Smooth muscle cell (in vitro differentiated cells): ENCODE measurements around the gene SRGAP1. TPM values are rescaled to one million over a fixed set of nuclear protein-coding genes. Genes with fewer than 3 reads are reported as not detected.

Experiments used
- DNase-seq: peaks from one replicate; lab custom pipeline; 2025; ENCODE audit not compliant: unreplicated experiment; lab: John Stamatoyannopoulos, UW
- H2AFZ ChIP-seq: fragments of 200-600 bp; sonication (generic); 2 replicates; pipeline ENCODE4 v1.6.0; 2016; ENCODE audit warnings: antibody characterized with exemption, low read depth, mild to moderate bottlenecking
- H3F3A ChIP-seq: fragments of 200-600 bp; sonication (generic); 2 replicates; pipeline ENCODE4 v1.6.0; 2017; ENCODE audit warnings: antibody characterized with exemption, low read depth
- H3K27ac ChIP-seq: fragments of 200-600 bp; sonication (generic); 2 replicates; pipeline ENCODE4 v1.5.1; 2016; ENCODE audit warnings: low read depth, mild to moderate bottlenecking
- H3K27me3 ChIP-seq: fragments of 200-600 bp; sonication (generic); 2 replicates; pipeline ENCODE4 v1.6.1; 2016; ENCODE audit warnings: low read depth, mild to moderate bottlenecking
- H3K36me3 ChIP-seq: fragments of 200-600 bp; sonication (generic); 2 replicates; pipeline ENCODE4 v1.5.1; 2016; ENCODE audit warnings: low read depth
- H3K4me1 ChIP-seq: fragments of 200-600 bp; sonication (generic); 2 replicates; pipeline ENCODE4 v1.5.1; 2016; ENCODE audit warnings: low read depth
- H3K4me2 ChIP-seq: fragments of 200-600 bp; sonication (generic); 2 replicates; pipeline ENCODE4 v1.6.0; 2016; ENCODE audit warnings: mild to moderate bottlenecking
- H3K4me3 ChIP-seq: fragments of 200-600 bp; sonication (generic); 2 replicates; pipeline ENCODE4 v1.5.1; 2016; ENCODE audit warnings: mild to moderate bottlenecking
- H3K79me2 ChIP-seq: fragments of 200-600 bp; sonication (generic); 2 replicates; pipeline ENCODE4 v1.6.0; 2016; ENCODE audit warnings: low read depth, mild to moderate bottlenecking
- H3K9ac ChIP-seq: fragments of 200-600 bp; sonication (generic); 2 replicates; pipeline ENCODE4 v1.6.0; 2016; ENCODE audit warnings: low read depth
- H3K9me3 ChIP-seq: fragments of 200-600 bp; sonication (generic); replicated peaks from 2 replicates; pipeline ENCODE4 v1.5.1; 2016; ENCODE audit warnings: low read depth
- H4K20me1 ChIP-seq: fragments of 200-600 bp; sonication (generic); 2 replicates; pipeline ENCODE4 v1.6.0; 2016; ENCODE audit warnings: low read depth
- WGBS: methylation state at CpG from one replicate; pipeline ENCODE4 v1.1.7; 2016; ENCODE audit warnings: low lambda C conversion rate; 5-methylcytosine and 5-hydroxymethylcytosine counted together
- polyA plus RNA-seq: library from polyadenylated mRNA; unstranded; fragments of >200 nt; fragmentation: Nextera tagmentation; extraction: Ambion mirVana; gene quantifications from 2 replicates; pipeline ENCODE4 v1.2.1, GENCODE V29; 2016
- total RNA-seq: library from RNA; depleted of rRNA; stranded (reverse); fragments of >200 nt; gene quantifications from 2 replicates; pipeline ENCODE4 v1.2.3, GENCODE V29; 2014
- TF ChIP-seq, protein P1 (sequence below): fragments of 200-600 bp; sonication (generic); IDR thresholded peaks from 2 replicates; pipeline ENCODE4 v1.5.1; 2017; ENCODE audit warnings: borderline replicate concordance, mild to moderate bottlenecking, antibody characterized with exemption; ENCODE audit not compliant: insufficient read depth, poor library complexity, severe bottlenecking

SRGAP1 gene
- total and polyA plus RNA-seq, 2 experiments from 2014 or later = 4.0 to 5.9 TPM

DNA sequence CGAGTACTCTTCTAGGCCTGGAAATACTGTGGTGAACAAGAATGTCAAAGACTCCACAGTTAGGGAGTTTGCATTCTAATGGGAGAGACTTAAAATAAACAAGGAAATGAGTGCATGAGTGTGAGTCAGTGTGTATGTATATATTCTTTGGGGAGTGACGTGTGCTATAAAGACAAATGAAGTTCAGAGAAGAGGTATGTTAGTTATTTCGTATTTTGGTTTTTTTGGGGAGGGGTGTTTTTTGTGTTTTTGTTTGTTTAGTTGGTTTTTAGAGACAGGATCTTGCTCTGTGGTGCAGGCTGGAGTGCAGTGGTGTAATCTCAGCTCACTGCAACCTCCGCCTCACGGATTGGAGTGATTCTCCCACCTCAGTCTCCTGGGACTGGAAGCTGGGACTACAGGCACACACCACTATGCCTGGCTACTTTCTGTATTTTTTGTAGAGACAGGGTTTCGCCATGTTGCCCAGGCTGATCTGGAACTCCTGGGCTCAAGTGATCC, 74.3 kb downstream of the SRGAP1 start:
- no peaks in the 10 kb centered on the region for H3K27me3 ChIP-seq
- TF ChIP-seq, protein P1, sequence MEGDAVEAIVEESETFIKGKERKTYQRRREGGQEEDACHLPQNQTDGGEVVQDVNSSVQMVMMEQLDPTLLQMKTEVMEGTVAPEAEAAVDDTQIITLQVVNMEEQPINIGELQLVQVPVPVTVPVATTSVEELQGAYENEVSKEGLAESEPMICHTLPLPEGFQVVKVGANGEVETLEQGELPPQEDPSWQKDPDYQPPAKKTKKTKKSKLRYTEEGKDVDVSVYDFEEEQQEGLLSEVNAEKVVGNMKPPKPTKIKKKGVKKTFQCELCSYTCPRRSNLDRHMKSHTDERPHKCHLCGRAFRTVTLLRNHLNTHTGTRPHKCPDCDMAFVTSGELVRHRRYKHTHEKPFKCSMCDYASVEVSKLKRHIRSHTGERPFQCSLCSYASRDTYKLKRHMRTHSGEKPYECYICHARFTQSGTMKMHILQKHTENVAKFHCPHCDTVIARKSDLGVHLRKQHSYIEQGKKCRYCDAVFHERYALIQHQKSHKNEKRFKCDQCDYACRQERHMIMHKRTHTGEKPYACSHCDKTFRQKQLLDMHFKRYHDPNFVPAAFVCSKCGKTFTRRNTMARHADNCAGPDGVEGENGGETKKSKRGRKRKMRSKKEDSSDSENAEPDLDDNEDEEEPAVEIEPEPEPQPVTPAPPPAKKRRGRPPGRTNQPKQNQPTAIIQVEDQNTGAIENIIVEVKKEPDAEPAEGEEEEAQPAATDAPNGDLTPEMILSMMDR = no peak
- peaks cover 8% of the 10 kb centered on the region for H3F3A ChIP-seq
- H2AFZ ChIP-seq = no peak overlapping the region
- H3K4me1 ChIP-seq = peaks cover 6% of the 10 kb centered on the region
- no peaks in the 10 kb centered on the region for H3K36me3 ChIP-seq
- no peaks in the 10 kb centered on the region for H3K9me3 ChIP-seq
- WGBS = 35% methylated on average over 6 of the region's 6 CpGs
- peak overlapping the region; percentile 82 for H3K9ac ChIP-seq
- H3K4me2 ChIP-seq = peak overlapping the region; percentile 71
- H3K27ac ChIP-seq = peak overlapping the region; percentile 96
- DNase-seq = no peak
- no peaks in the 10 kb centered on the region for H4K20me1 ChIP-seq
- peak overlapping the region; percentile 3 for H3K4me3 ChIP-seq
- H3K79me2 ChIP-seq = peaks cover 33% of the 10 kb centered on the region

DNA sequence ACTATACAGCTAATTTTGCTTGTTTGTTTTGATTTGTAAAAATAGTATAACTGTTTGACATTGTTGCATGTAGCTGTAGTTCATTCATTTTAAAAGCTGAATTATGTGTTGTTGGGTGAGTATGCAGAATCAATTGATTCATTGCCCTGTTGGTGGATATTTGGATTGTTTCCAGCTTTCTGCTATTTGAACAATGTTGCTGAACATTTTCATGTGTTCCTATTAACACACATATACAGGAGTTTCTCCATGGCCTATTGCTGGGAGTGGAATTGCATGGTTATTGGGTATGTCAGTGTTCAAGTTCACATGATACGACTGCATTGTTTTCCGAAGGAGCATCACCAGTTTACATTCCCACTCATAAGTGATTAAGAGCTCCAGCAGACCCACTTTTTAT, 75.3 kb downstream of the SRGAP1 start:
- no peak for DNase-seq
- H3K79me2 ChIP-seq = peaks cover 25% of the 10 kb centered on the region
- peaks cover 8% of the 10 kb centered on the region for H3F3A ChIP-seq
- no peak overlapping the region for H3K9ac ChIP-seq
- TF ChIP-seq, protein P1 = no peak
- no peak overlapping the region for H3K27ac ChIP-seq
- no peaks in the 10 kb centered on the region for H3K27me3 ChIP-seq
- H3K4me1 ChIP-seq = peaks cover 6% of the 10 kb centered on the region
- H3K4me3 ChIP-seq = no peak overlapping the region
- no peak overlapping the region for H2AFZ ChIP-seq
- WGBS = 92% methylated on average over 2 of the region's 2 CpGs
- no peaks in the 10 kb centered on the region for H3K9me3 ChIP-seq
- H3K36me3 ChIP-seq = no peaks in the 10 kb centered on the region
- no peak overlapping the region for H3K4me2 ChIP-seq
- H4K20me1 ChIP-seq = no peaks in the 10 kb centered on the region

DNA sequence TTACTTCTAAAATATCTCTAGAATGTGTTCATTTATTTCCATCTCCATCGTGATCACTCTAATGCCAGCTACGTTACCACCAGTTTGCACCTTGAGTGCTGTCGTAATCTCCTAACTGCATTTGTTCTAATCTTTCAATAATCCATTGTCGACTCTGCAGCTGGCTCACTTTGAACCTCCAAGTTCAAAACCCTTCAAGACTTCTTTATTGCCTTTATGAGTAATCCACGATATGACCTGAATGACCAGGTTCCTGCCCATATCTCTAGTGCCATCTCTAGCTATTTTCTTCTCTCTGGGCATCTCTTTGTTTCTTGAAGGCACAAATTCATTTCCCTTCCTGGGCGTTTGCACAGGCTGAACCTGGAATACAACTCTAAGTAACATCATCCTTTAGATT, 76.7 kb downstream of the SRGAP1 start:
- Histone ChIP-seq H3K4me3 (no peak overlapping the region), H4K20me1 (no peaks in the 10 kb centered on the region), H3K27me3 (no peaks in the 10 kb centered on the region), H3K27ac (no peak overlapping the region), H3K4me1 (peaks cover 6% of the 10 kb centered on the region), H3K36me3 (no peaks in the 10 kb centered on the region), H3K9ac (no peak overlapping the region), H2AFZ (no peak overlapping the region), H3K4me2 (no peak overlapping the region), H3K9me3 (no peaks in the 10 kb centered on the region), H3K79me2 (peaks cover 28% of the 10 kb centered on the region), H3F3A (peaks cover 8% of the 10 kb centered on the region)
- TF ChIP-seq, protein P1 = no peak
- no peak for DNase-seq
- 83% methylated on average over 6 of the region's 6 CpGs for WGBS

DNA sequence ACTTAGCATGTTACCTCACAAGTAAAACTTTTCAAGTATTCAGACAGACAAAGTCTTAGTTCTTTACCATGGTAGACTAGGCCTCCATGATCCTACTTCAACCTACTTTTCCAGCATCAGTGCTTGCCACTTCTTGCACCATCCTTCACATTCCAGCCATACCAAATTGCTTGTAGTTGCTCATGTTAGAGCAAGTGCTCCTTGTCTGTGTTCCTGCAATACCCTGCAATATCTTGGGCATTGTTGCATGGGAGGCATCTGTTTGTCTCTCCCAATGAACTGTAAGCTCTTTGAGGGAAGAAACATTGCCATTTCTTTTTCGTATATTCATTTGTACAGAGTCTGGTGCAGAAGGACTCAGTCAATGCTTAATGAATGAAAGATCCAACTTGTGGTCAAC, 78.0 kb downstream of the SRGAP1 start:
- WGBS = 63% methylated on average over 1 of the region's 1 CpG
- no peak overlapping the region for H3K9ac ChIP-seq
- DNase-seq = no peak
- no peaks in the 10 kb centered on the region for H4K20me1 ChIP-seq
- H3K4me2 ChIP-seq = no peak overlapping the region
- no peak overlapping the region for H3K4me3 ChIP-seq
- TF ChIP-seq, protein P1 = no peak
- H3K4me1 ChIP-seq = peaks cover 6% of the 10 kb centered on the region
- no peaks in the 10 kb centered on the region for H3K36me3 ChIP-seq
- H3K79me2 ChIP-seq = peaks cover 28% of the 10 kb centered on the region
- H3K27me3 ChIP-seq = no peaks in the 10 kb centered on the region
- H3F3A ChIP-seq = peaks cover 8% of the 10 kb centered on the region
- H3K27ac ChIP-seq = peak overlapping the region; percentile 34
- H3K9me3 ChIP-seq = no peaks in the 10 kb centered on the region
- H2AFZ ChIP-seq = no peak overlapping the region
